ENCODE results near the gene CNOT4. TPM values are rescaled to one million over a fixed set of nuclear protein-coding genes. Genes with fewer than 3 reads are reported as not detected.
"Not testable (repeated sequence)": the region's sequence is repeated elsewhere in the genome, so short reads cannot be mapped to it uniquely, and the experiment has no call there.

The CNOT4 gene
- total and polyA plus RNA-seq, 2 donors = 11.7 to 36.1 TPM

GRCh38 chr7:135326636-135327280 is 183.1 kb downstream of the CNOT4 start:
- Histone ChIP-seq H3K36me3 (ENCODE audit: insufficient read depth) (no peaks in the 10 kb centered on the region), H3K4me1 (ENCODE audit: insufficient read depth) (no peaks in the 10 kb centered on the region), H3K4me3 (ENCODE audit: low read depth, low read length) (no peak overlapping the region), H3K27ac (ENCODE audit: low read depth) (no peak overlapping the region)
- DNase-seq (ENCODE audit: extremely low spot score) = no peak

DNA sequence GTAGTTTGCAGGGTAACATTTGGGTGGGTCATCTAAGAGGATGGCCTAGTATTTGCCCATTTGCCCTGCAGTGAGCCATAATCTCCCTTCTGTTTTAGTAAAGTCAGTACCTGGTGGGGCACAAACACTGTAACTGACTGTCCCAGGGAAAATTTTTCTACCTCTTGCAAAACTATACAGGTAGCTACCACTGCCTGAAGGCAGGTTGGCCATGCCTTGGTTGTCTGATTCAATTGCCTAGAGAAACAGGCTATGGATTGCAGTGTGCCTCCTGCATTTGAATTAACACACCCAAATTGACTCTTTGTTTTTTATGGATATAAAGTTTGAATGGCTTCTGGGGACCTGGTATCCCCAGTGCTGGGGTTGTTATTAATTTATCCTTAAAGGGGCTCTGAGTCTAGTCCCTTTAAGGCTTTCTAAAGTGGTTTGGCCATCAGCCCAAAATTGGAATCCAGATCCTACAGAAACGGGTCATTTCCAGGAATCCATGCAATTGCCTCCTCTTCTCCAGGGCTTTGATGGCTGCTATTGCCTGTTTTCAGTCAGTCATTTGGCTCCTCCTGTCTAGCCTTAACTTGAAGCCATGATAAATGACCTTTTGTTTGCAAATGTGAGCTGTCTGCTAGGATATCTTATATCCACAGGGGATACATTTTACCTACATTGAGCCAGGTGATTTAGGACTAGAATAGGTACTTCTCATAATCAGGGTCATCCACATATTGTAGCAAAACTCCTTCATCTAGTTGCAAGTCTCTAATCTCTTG is 187.1 kb downstream of the CNOT4 start:
- H3K4me3 ChIP-seq (ENCODE audit: low read depth, low read length) = no peak overlapping the region
- no peaks in the 10 kb centered on the region for H3K36me3 ChIP-seq (ENCODE audit: insufficient read depth)
- whole genome bisulfite sequencing = 24% methylated on average over 1 of the region's 1 CpG
- no peak overlapping the region for H3K27ac ChIP-seq (ENCODE audit: low read depth)
- no peaks in the 10 kb centered on the region for H3K4me1 ChIP-seq (ENCODE audit: insufficient read depth)
- no peak for DNase-seq (ENCODE audit: extremely low spot score)

DNA sequence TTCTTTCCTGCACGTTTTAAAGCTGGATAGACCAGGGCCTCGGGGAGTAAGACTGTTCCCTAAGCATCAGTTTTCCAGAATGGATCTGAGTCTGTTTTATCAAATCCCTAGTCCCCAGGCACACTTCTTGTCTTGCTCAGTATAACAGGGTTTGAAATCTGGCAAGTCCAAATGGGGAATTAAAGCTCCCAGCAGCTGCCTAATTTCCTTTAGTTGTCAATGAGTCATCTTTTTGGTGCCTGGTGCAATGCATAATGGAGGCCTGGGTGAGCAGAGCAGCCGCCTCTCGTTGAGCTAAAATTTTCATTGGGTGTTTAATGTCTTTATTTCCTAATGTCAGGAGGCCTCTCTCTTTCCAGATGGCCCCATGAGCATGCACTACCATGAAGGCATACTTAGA is 188.3 kb downstream of the CNOT4 start:
- 55% methylated on average over 4 of the region's 4 CpGs for WGBS
- DNase-seq (ENCODE audit: extremely low spot score) = no peak
- no peak overlapping the region for H3K27ac ChIP-seq (ENCODE audit: low read depth)

GRCh38 chr7:135320953-135321352 is 188.9 kb downstream of the CNOT4 start:
- WGBS = 89% methylated on average over 6 of the region's 6 CpGs

More for the DNA sequence above, 188.3 kb downstream of the CNOT4 start:
- Histone ChIP-seq H3K36me3 (ENCODE audit: insufficient read depth) (no peaks in the 10 kb centered on the region), H3K4me3 (ENCODE audit: low read depth, low read length) (no peak overlapping the region), H3K4me1 (ENCODE audit: insufficient read depth) (no peaks in the 10 kb centered on the region)

GRCh38 chr7:135320268-135320667 is 189.6 kb downstream of the CNOT4 start:
- no peak for DNase-seq (ENCODE audit: extremely low spot score)
- Histone ChIP-seq H3K27ac (ENCODE audit: low read depth) (no peak overlapping the region), H3K36me3 (ENCODE audit: insufficient read depth) (no peaks in the 10 kb centered on the region), H3K4me1 (ENCODE audit: insufficient read depth) (no peaks in the 10 kb centered on the region), H3K4me3 (ENCODE audit: low read depth, low read length) (no peak overlapping the region)
- 25% methylated on average over 8 of the region's 8 CpGs for WGBS

More at GRCh38 chr7:135320953-135321352, 188.9 kb downstream of the CNOT4 start:
- DNase-seq (ENCODE audit: extremely low spot score); H3K4me3 ChIP-seq (ENCODE audit: low read depth, low read length); H3K27ac ChIP-seq (ENCODE audit: low read depth); H3K36me3 ChIP-seq (ENCODE audit: insufficient read depth); H3K4me1 ChIP-seq (ENCODE audit: insufficient read depth): not testable (repeated sequence)

DNA sequence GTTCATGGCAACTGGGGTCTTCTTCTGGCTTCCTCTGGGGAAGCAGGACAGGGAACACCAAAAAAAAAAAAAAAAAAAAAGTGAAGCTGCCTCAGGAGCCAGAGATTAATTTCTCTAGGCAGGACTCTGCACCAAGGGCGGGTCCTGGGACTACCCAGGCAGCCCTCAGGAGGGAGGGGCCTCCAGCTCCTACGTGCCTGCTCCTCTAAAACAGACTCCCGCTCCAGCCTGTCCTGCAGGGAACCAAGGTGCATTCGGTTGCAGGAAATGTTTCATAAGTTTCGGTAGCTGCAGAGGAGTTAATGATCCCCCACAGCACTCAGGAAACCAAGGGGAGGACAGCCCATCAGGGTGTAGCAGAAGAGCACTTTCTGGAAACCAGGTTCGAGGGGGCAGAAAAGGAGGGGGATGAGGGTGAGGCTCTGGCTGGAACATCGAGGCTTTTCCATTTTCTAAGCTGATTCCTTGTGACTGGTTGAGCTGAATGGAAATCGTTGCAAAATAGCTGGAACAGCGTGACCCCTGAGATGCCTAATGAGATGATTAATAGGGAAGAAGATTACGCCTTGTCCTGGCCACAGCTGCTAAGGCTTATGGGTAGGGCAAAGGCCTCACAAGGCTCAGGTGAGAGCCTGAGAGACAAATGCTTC is 192.1 kb downstream of the CNOT4 start:
- WGBS = 60% methylated on average over 10 of the region's 10 CpGs
- Histone ChIP-seq H3K4me1 (ENCODE audit: insufficient read depth) (no peaks in the 10 kb centered on the region), H3K4me3 (ENCODE audit: low read depth, low read length) (no peak overlapping the region), H3K36me3 (ENCODE audit: insufficient read depth) (no peaks in the 10 kb centered on the region), H3K27ac (ENCODE audit: low read depth) (no peak overlapping the region)
- no peak for DNase-seq (ENCODE audit: extremely low spot score)

DNA sequence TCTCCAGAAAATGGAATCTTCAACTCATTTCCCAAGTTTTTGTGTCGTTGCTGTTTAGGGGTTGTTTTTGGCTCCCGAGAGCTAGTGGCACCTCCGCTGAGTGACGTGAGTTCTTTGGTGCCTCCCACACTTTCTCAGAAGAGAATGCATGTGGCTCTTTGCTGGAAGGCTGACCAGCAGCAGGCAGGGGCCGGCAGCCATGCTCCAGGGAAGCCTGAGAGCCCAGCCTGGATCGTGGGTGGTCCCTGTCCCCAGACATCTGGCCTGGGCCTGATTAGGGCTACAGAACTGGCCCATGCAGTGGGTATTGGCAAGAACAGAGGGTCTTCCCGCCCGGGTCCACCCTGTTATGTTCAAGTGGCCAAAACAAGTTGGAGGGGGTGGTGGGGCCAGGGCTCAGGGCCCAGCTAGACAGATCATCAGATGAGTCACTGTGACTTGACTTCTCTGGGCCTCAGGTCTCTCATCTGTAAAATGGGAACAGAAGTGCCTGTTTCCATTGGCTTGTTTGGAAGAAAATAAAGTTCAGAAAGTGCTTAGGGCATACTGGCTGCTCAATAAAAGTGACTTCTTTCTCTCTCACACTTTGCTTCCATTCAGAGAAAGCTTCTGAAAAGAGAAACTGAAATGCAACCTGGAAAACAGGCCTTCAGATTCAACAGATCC is 193.1 kb downstream of the CNOT4 start:
- no peak for DNase-seq (ENCODE audit: extremely low spot score)
- H3K27ac ChIP-seq (ENCODE audit: low read depth) = no peak overlapping the region
- H3K4me1 ChIP-seq (ENCODE audit: insufficient read depth) = no peaks in the 10 kb centered on the region
- no peak overlapping the region for H3K4me3 ChIP-seq (ENCODE audit: low read depth, low read length)
- 81% methylated on average over 8 of the region's 8 CpGs for WGBS
- H3K36me3 ChIP-seq (ENCODE audit: insufficient read depth) = no peaks in the 10 kb centered on the region

GRCh38 chr7:135313971-135314370 is 195.9 kb downstream of the CNOT4 start:
- WGBS = 77% methylated on average over 10 of the region's 10 CpGs
- H3K27ac ChIP-seq (ENCODE audit: low read depth) = no peak overlapping the region

More at GRCh38 chr7:135313971-135314370, 195.9 kb downstream of the CNOT4 start:
- no peak for DNase-seq (ENCODE audit: extremely low spot score)
- H3K36me3 ChIP-seq (ENCODE audit: insufficient read depth) = no peaks in the 10 kb centered on the region
- H3K4me3 ChIP-seq (ENCODE audit: low read depth, low read length) = no peak overlapping the region
- H3K4me1 ChIP-seq (ENCODE audit: insufficient read depth) = no peaks in the 10 kb centered on the region

Other genes with a start within 250 kb of the CNOT4 start
- 50.6 TPM for gene NUP205, start 47.8 kb upstream of the CNOT4 start, total RNA-seq
- 21.4 TPM for gene NUP205, start 47.8 kb upstream of the CNOT4 start, polyA plus RNA-seq
- gene STMP1, start 152.4 kb upstream of the CNOT4 start, total RNA-seq = 36.7 TPM
- 34.2 TPM for gene STMP1, start 152.4 kb upstream of the CNOT4 start, polyA plus RNA-seq
- gene SLC13A4, start 218.1 kb upstream of the CNOT4 start, total RNA-seq = not detected
- 0.03 TPM for gene SLC13A4, start 218.1 kb upstream of the CNOT4 start, polyA plus RNA-seq
- gene FAM180A, start 238.7 kb upstream of the CNOT4 start, total RNA-seq = 0.63 TPM
- 2.9 TPM for gene FAM180A, start 238.7 kb upstream of the CNOT4 start, polyA plus RNA-seq

Data from urinary bladder (tissue), 4 donors.